ENCODE results near the gene DGKB. TPM values are rescaled to one million over a fixed set of nuclear protein-coding genes. Genes with fewer than 3 reads are reported as not detected.

Gene DGKB
- total RNA-seq, 1 experiment from 2014 or later: not detected

GRCh38 chr7:14854471-14854870, 48.1 kb downstream of the DGKB start:
- Mint-ChIP-seq H3K27me3 (ENCODE audit: insufficient read depth, unreplicated experiment) (peaks cover 7% of the 10 kb centered on the region), H3K36me3 (ENCODE audit: insufficient read depth, unreplicated experiment) (no peaks in the 10 kb centered on the region), H3K9me3 (ENCODE audit: unreplicated experiment) (no peaks in the 10 kb centered on the region), H3K4me1 (ENCODE audit: insufficient read depth, unreplicated experiment) (no peaks in the 10 kb centered on the region), H3K4me3 (ENCODE audit: unreplicated experiment) (no peak overlapping the region), H3K27ac (ENCODE audit: low read depth, unreplicated experiment) (no peak overlapping the region)
- ChIA-PET POLR2A (no interaction called here), CTCF (interaction anchor here (0.7 kb wide), 1 partner anchor 18 kb away, joined by 3 read pairs; no protein-coding TSS in a partner anchor)
- BruUV-seq (replicated peaks): no TSS peak
- DNase-seq (ENCODE audit: unreplicated experiment): no peak
- intact Hi-C loops (cut with micrococcal nuclease): no loop called here
- TF ChIP-seq, protein P1, sequence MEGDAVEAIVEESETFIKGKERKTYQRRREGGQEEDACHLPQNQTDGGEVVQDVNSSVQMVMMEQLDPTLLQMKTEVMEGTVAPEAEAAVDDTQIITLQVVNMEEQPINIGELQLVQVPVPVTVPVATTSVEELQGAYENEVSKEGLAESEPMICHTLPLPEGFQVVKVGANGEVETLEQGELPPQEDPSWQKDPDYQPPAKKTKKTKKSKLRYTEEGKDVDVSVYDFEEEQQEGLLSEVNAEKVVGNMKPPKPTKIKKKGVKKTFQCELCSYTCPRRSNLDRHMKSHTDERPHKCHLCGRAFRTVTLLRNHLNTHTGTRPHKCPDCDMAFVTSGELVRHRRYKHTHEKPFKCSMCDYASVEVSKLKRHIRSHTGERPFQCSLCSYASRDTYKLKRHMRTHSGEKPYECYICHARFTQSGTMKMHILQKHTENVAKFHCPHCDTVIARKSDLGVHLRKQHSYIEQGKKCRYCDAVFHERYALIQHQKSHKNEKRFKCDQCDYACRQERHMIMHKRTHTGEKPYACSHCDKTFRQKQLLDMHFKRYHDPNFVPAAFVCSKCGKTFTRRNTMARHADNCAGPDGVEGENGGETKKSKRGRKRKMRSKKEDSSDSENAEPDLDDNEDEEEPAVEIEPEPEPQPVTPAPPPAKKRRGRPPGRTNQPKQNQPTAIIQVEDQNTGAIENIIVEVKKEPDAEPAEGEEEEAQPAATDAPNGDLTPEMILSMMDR (IDR thresholded peaks at IDR 0.05; ENCODE audit: unreplicated experiment): no peak

GRCh38 chr7:14851610-14852009, 50.9 kb downstream of the DGKB start:
- H3K27me3 Mint-ChIP-seq (ENCODE audit: insufficient read depth, unreplicated experiment): peaks cover 10% of the 10 kb centered on the region
- no peak overlapping the region for H3K27ac Mint-ChIP-seq (ENCODE audit: low read depth, unreplicated experiment)
- H3K36me3 Mint-ChIP-seq (ENCODE audit: insufficient read depth, unreplicated experiment): no peaks in the 10 kb centered on the region
- ChIA-PET POLR2A (no interaction called here), CTCF (interaction anchor here (0.6 kb wide), 1 partner anchor 9 kb away, joined by 3 read pairs; no protein-coding TSS in a partner anchor)
- BruUV-seq (replicated peaks): no TSS peak
- no peaks in the 10 kb centered on the region for H3K9me3 Mint-ChIP-seq (ENCODE audit: unreplicated experiment)
- peak; percentile 8 for DNase-seq (ENCODE audit: unreplicated experiment)
- H3K4me3 Mint-ChIP-seq (ENCODE audit: unreplicated experiment): no peak overlapping the region
- intact Hi-C loops (cut with micrococcal nuclease): no loop called here
- H3K4me1 Mint-ChIP-seq (ENCODE audit: insufficient read depth, unreplicated experiment): no peaks in the 10 kb centered on the region
- TF ChIP-seq, protein P1 (IDR thresholded peaks at IDR 0.05; ENCODE audit: unreplicated experiment): no peak

GRCh38 chr7:14850039-14850438, 52.5 kb downstream of the DGKB start:
- TF ChIP-seq, protein P1 (IDR thresholded peaks at IDR 0.05; ENCODE audit: unreplicated experiment): no peak
- ChIA-PET CTCF (interaction anchor here (0.8 kb wide), 1 partner anchor 26 kb away, joined by 3 read pairs; no protein-coding TSS in a partner anchor), POLR2A (no interaction called here)
- H3K4me1 Mint-ChIP-seq (ENCODE audit: insufficient read depth, unreplicated experiment): no peaks in the 10 kb centered on the region
- intact Hi-C loops (cut with micrococcal nuclease): no loop called here
- no peak overlapping the region for H3K4me3 Mint-ChIP-seq (ENCODE audit: unreplicated experiment)
- no peaks in the 10 kb centered on the region for H3K36me3 Mint-ChIP-seq (ENCODE audit: insufficient read depth, unreplicated experiment)
- no peak overlapping the region for H3K27ac Mint-ChIP-seq (ENCODE audit: low read depth, unreplicated experiment)
- peak; percentile 8 for DNase-seq (ENCODE audit: unreplicated experiment)
- H3K27me3 Mint-ChIP-seq (ENCODE audit: insufficient read depth, unreplicated experiment): peaks cover 10% of the 10 kb centered on the region
- BruUV-seq (replicated peaks): no TSS peak
- no peaks in the 10 kb centered on the region for H3K9me3 Mint-ChIP-seq (ENCODE audit: unreplicated experiment)

GRCh38 chr7:14846405-14846804, 56.1 kb downstream of the DGKB start:
- Mint-ChIP-seq H3K27me3 (ENCODE audit: insufficient read depth, unreplicated experiment) (peaks cover 10% of the 10 kb centered on the region), H3K9me3 (ENCODE audit: unreplicated experiment) (no peaks in the 10 kb centered on the region)
- BruUV-seq (replicated peaks): no TSS peak

More at GRCh38 chr7:14846405-14846804, 56.1 kb downstream of the DGKB start:
- Mint-ChIP-seq H3K27ac (ENCODE audit: low read depth, unreplicated experiment) (no peak overlapping the region), H3K36me3 (ENCODE audit: insufficient read depth, unreplicated experiment) (no peaks in the 10 kb centered on the region), H3K4me1 (ENCODE audit: insufficient read depth, unreplicated experiment) (no peaks in the 10 kb centered on the region), H3K4me3 (ENCODE audit: unreplicated experiment) (no peak overlapping the region)
- ChIA-PET POLR2A (no interaction called here), CTCF (interaction anchor here (0.6 to 0.7 kb wide), 3 partner anchors 159 to 1276 kb away, joined by 3 to 7 read pairs (median 4); no protein-coding TSS in a partner anchor)
- DNase-seq (ENCODE audit: unreplicated experiment): no peak
- intact Hi-C loops (cut with micrococcal nuclease): no loop called here
- TF ChIP-seq, protein P1 (IDR thresholded peaks at IDR 0.05; ENCODE audit: unreplicated experiment): no peak

All from MCF 10A (cell line).